Smooth muscle cell (in vitro differentiated cells): ENCODE data around the gene RAMP2. TPM values are rescaled to one million over a fixed set of nuclear protein-coding genes. Genes with fewer than 3 reads are reported as not detected.

Source experiments
- DNase-seq: peaks from one replicate; lab custom pipeline; 2025; ENCODE audit not compliant: unreplicated experiment; lab: John Stamatoyannopoulos, UW
- H2AFZ ChIP-seq: fragments of 200-600 bp; sonication (generic); 2 replicates; pipeline ENCODE4 v1.6.0; 2016; ENCODE audit warnings: antibody characterized with exemption, low read depth, mild to moderate bottlenecking
- H3F3A ChIP-seq: fragments of 200-600 bp; sonication (generic); 2 replicates; pipeline ENCODE4 v1.6.0; 2017; ENCODE audit warnings: antibody characterized with exemption, low read depth
- H3K27ac ChIP-seq: fragments of 200-600 bp; sonication (generic); 2 replicates; pipeline ENCODE4 v1.5.1; 2016; ENCODE audit warnings: low read depth, mild to moderate bottlenecking
- H3K27me3 ChIP-seq: fragments of 200-600 bp; sonication (generic); 2 replicates; pipeline ENCODE4 v1.6.1; 2016; ENCODE audit warnings: low read depth, mild to moderate bottlenecking
- H3K36me3 ChIP-seq: fragments of 200-600 bp; sonication (generic); 2 replicates; pipeline ENCODE4 v1.5.1; 2016; ENCODE audit warnings: low read depth
- H3K4me1 ChIP-seq: fragments of 200-600 bp; sonication (generic); 2 replicates; pipeline ENCODE4 v1.5.1; 2016; ENCODE audit warnings: low read depth
- H3K4me2 ChIP-seq: fragments of 200-600 bp; sonication (generic); 2 replicates; pipeline ENCODE4 v1.6.0; 2016; ENCODE audit warnings: mild to moderate bottlenecking
- H3K4me3 ChIP-seq: fragments of 200-600 bp; sonication (generic); 2 replicates; pipeline ENCODE4 v1.5.1; 2016; ENCODE audit warnings: mild to moderate bottlenecking
- H3K79me2 ChIP-seq: fragments of 200-600 bp; sonication (generic); 2 replicates; pipeline ENCODE4 v1.6.0; 2016; ENCODE audit warnings: low read depth, mild to moderate bottlenecking
- H3K9ac ChIP-seq: fragments of 200-600 bp; sonication (generic); 2 replicates; pipeline ENCODE4 v1.6.0; 2016; ENCODE audit warnings: low read depth
- H3K9me3 ChIP-seq: fragments of 200-600 bp; sonication (generic); replicated peaks from 2 replicates; pipeline ENCODE4 v1.5.1; 2016; ENCODE audit warnings: low read depth
- H4K20me1 ChIP-seq: fragments of 200-600 bp; sonication (generic); 2 replicates; pipeline ENCODE4 v1.6.0; 2016; ENCODE audit warnings: low read depth
- WGBS: methylation state at CpG from one replicate; pipeline ENCODE4 v1.1.7; 2016; ENCODE audit warnings: low lambda C conversion rate; 5-methylcytosine and 5-hydroxymethylcytosine counted together
- polyA plus RNA-seq: library from polyadenylated mRNA; unstranded; fragments of >200 nt; fragmentation: Nextera tagmentation; extraction: Ambion mirVana; gene quantifications from 2 replicates; pipeline ENCODE4 v1.2.1, GENCODE V29; 2016
- total RNA-seq: library from RNA; depleted of rRNA; stranded (reverse); fragments of >200 nt; gene quantifications from 2 replicates; pipeline ENCODE4 v1.2.3, GENCODE V29; 2014
- TF ChIP-seq, protein P1 (sequence below): fragments of 200-600 bp; sonication (generic); IDR thresholded peaks from 2 replicates; pipeline ENCODE4 v1.5.1; 2017; ENCODE audit warnings: borderline replicate concordance, mild to moderate bottlenecking, antibody characterized with exemption; ENCODE audit not compliant: insufficient read depth, poor library complexity, severe bottlenecking

RAMP2 gene
- total and polyA plus RNA-seq, 2 experiments from 2014 or later: 8.9 to 25.7 TPM

- 91% methylated on average over 11 of the region's 11 CpGs for WGBS
Observed at GRCh38 chr17:42748908-42749798, 11.9 kb upstream of the RAMP2 start.

GRCh38 chr17:42750739-42751344, 10.2 kb upstream of the RAMP2 start:
- no peak overlapping the region for H3K4me2 ChIP-seq
- H2AFZ ChIP-seq: no peak overlapping the region
- no peaks in the 10 kb centered on the region for H3K79me2 ChIP-seq
- no peak overlapping the region for H3K9ac ChIP-seq
- no peak overlapping the region for H3K27ac ChIP-seq
- TF ChIP-seq, protein P1, sequence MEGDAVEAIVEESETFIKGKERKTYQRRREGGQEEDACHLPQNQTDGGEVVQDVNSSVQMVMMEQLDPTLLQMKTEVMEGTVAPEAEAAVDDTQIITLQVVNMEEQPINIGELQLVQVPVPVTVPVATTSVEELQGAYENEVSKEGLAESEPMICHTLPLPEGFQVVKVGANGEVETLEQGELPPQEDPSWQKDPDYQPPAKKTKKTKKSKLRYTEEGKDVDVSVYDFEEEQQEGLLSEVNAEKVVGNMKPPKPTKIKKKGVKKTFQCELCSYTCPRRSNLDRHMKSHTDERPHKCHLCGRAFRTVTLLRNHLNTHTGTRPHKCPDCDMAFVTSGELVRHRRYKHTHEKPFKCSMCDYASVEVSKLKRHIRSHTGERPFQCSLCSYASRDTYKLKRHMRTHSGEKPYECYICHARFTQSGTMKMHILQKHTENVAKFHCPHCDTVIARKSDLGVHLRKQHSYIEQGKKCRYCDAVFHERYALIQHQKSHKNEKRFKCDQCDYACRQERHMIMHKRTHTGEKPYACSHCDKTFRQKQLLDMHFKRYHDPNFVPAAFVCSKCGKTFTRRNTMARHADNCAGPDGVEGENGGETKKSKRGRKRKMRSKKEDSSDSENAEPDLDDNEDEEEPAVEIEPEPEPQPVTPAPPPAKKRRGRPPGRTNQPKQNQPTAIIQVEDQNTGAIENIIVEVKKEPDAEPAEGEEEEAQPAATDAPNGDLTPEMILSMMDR: no peak
- no peaks in the 10 kb centered on the region for H3K9me3 ChIP-seq
- H3K4me3 ChIP-seq: no peak overlapping the region
- no peaks in the 10 kb centered on the region for H3K4me1 ChIP-seq
- H4K20me1 ChIP-seq: no peaks in the 10 kb centered on the region
- no peaks in the 10 kb centered on the region for H3F3A ChIP-seq
- no peaks in the 10 kb centered on the region for H3K27me3 ChIP-seq
- H3K36me3 ChIP-seq: no peaks in the 10 kb centered on the region
- WGBS: 84% methylated on average over 3 of the region's 3 CpGs
- DNase-seq: no peak

More at GRCh38 chr17:42748908-42749798, 11.9 kb upstream of the RAMP2 start:
- no peak overlapping the region for H3K4me3 ChIP-seq
- peaks cover under 1% of the 10 kb centered on the region for H3K4me1 ChIP-seq
- no peak overlapping the region for H3K27ac ChIP-seq
- TF ChIP-seq, protein P1: no peak
- H4K20me1 ChIP-seq: no peaks in the 10 kb centered on the region
- no peaks in the 10 kb centered on the region for H3K9me3 ChIP-seq
- no peaks in the 10 kb centered on the region for H3K27me3 ChIP-seq
- no peak for DNase-seq
- H3K4me2 ChIP-seq: no peak overlapping the region
- no peak overlapping the region for H3K9ac ChIP-seq
- H3F3A ChIP-seq: no peaks in the 10 kb centered on the region
- H2AFZ ChIP-seq: no peak overlapping the region
- peaks cover under 1% of the 10 kb centered on the region for H3K79me2 ChIP-seq
- no peaks in the 10 kb centered on the region for H3K36me3 ChIP-seq

DNA sequence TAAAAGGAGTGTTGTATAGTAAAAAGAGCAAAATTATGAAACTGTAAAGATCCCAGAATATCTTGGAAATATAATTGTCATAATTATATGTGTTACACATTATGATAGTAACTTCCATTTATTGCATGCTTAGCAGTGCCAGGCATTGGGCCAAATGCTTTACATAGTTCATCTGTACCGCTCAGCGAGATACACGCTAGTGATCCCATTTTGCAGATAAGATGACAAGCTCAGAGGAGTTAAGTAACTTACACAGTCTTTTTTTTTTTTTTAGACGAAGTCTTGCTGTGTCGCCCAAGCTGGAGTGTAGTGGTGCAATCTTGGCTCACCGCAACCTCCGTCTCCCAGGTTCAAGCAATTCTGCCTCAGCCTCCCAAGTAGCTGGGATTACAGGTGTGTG, 9.4 kb upstream of the RAMP2 start:
- DNase-seq: no peak
- no peak overlapping the region for H3K27ac ChIP-seq

More for the DNA sequence above, 9.4 kb upstream of the RAMP2 start:
- H3K27me3 ChIP-seq: no peaks in the 10 kb centered on the region
- TF ChIP-seq, protein P1: no peak
- H3K9ac ChIP-seq: no peak overlapping the region
- no peaks in the 10 kb centered on the region for H3F3A ChIP-seq
- no peaks in the 10 kb centered on the region for H3K36me3 ChIP-seq
- H3K79me2 ChIP-seq: no peaks in the 10 kb centered on the region
- no peaks in the 10 kb centered on the region for H3K4me1 ChIP-seq
- no peaks in the 10 kb centered on the region for H4K20me1 ChIP-seq
- H3K9me3 ChIP-seq: no peaks in the 10 kb centered on the region
- 80% methylated on average over 7 of the region's 7 CpGs for WGBS
- H2AFZ ChIP-seq: no peak overlapping the region
- no peak overlapping the region for H3K4me3 ChIP-seq
- H3K4me2 ChIP-seq: no peak overlapping the region
